HL-60/S4 (cell line): ENCODE measurements around the gene TLR3.
"Not testable (repeated sequence)": the region's sequence is repeated elsewhere in the genome, so short reads cannot be mapped to it uniquely, and the experiment has no call there.

Experiments
- in situ Hi-C: fragments of 300-500 bp; cut with MboI; formaldehyde crosslinking; loops from 2 replicates; pipeline ENCODE4 v1.14.3; 2022; ENCODE audit warnings: low sequenced_read_pairs

The TLR3 gene

DNA sequence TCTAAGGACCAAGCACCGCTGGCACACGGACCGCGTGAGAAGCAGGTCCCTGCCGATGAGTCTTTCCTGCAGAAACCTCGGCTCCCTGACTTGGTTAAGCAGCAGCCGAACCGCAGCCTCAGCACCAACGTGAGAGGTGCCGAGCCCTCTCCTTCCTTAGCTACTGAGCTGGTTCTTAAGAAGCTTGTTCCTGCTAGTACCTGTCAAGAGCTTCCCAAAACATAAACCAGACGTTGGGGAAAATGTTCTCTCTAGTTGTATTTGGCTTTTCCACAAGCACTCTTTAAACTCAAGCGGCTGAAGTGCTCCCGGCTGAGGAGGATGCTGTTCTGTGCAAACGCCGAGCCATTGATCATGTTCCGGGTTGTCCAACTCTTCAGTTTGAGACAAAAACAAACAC, 29.3 kb upstream of the TLR3 start:
- in situ Hi-C loops = loop anchor here (25.0 kb wide), 3 partner anchors 402 to 1002 kb away; no protein-coding TSS in a partner anchor

DNA sequence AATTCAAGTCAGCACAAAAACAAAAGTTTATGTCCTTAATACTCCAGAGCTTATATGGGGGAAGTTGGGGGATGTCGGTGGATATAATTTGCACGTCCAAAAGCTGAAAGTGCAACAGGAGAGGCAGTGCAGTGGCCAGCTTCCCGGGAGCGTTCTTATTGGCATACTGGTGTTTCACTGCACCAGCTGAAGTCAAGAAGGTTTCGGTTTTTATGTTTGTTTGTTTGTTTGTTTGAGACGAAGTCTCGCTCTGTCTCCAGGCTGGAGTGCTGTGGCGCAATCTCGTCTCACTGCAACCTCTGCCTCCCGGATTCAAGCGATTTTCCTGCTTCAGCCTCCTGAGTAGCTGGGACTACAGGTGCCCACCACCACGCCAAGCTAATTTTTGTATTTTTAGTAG, 28.6 kb upstream of the TLR3 start:
- in situ Hi-C loops = loop anchor here (25.0 kb wide), 3 partner anchors 403 to 1003 kb away; no protein-coding TSS in a partner anchor

DNA sequence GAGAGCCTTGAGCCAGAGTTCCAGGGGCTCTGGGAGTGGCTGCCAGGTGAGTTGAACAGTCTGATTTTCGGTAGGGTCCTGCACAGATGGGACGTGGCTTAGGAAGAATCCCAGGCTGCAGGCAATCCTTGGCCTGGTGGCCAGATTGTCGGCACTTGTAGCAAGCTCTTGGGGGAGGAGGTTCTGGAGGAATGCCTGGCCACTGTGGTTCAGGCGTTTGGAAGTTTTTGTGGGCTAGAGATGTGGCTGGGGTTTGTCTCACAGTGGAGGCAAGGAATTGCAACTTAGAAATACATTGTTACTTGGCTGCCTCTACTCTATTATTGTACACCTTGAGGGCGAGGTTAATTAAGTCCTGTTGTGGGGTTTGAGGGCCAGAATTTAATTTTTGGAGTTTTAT, 21.5 kb upstream of the TLR3 start:
- in situ Hi-C loops = loop anchor here (25.0 kb wide), 3 partner anchors 410 to 1010 kb away; no protein-coding TSS in a partner anchor

- in situ Hi-C loops = not testable (repeated sequence)
Measured at GRCh38 chr4:186050135-186050534, 18.8 kb upstream of the TLR3 start.

DNA sequence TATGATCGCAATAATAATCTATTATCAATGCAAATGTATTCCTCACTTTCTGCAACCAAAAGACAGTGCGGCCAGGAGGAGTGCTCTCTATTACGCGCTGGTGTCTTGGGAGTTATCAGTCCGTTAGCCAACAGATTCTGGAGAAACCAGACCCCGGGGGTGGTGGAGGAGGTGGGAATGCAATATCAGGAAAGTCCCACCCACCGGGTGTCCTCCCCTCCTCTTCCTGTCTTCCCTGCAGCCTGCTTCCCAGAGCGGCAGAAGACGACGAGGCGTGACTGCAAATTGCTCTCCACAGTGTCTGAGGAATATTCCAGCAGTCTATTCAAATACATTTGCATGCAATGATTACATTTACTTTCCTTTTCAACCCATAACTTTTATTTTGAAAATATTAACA, 17.9 kb upstream of the TLR3 start:
- in situ Hi-C loops = no loop called here

GRCh38 chr4:186058253-186058979, 10.5 kb upstream of the TLR3 start:
- in situ Hi-C loops = no loop called here

DNA sequence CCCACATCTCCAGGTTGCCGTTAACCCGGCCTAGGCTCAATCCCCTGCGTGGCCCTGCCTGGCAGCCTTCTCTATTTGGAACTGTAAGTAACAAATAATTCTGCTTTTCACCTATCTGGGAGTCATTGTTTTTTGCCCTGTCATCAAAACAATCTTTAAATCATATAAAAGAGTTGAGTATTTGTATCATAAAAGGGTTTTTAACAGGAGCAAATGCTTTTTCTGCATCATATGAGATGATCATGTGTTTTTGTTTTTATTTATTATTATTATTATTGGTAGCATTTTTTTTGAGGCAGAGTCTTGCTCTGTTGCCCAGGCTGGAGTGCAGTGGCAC, 10.0 kb upstream of the TLR3 start:
- in situ Hi-C loops = no loop called here

DNA sequence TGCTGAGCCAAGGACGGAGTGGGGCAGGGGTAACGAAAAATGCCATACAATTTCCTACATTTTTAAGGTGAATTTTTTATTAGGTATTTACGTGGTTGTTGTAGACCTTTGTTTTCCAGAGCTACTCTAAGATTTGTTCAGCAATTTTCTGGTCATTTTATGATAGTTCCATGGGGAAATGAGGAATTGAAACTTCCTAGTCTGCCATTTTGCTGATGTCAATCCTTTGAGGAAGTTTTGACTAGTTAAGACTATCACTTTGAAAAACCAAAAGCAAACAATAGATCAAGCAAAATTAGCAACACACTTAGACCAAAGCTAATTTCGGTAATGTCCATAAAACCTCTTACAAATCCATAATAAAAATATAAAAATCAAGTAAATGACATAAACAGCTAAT, 7.0 kb upstream of the TLR3 start:
- in situ Hi-C loops = no loop called here

GRCh38 chr4:186067757-186068385, 1.1 kb upstream of the TLR3 start:
- in situ Hi-C loops = no loop called here

- in situ Hi-C loops = no loop called here
Measured at GRCh38 chr4:186069729-186070128, 773 bp downstream of the TLR3 start.

DNA sequence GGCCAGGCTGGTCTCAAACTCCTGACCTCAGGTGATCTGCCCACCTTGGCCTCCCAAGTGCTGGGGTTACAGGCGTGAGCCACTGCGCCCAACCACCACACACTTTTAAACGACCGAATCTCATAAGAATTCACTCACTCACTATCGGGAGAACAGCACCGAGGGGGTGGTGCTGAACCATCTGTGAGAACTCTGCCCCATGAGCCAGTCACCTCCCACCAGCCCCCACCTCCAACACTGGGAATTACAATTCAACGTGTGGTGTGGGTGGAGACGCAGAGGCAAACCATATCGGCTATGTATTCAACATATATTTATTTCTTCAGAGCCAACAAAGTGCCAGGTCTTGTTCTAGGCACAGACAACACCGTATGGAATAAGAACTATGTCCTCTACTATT, 3.6 kb downstream of the TLR3 start:
- in situ Hi-C loops = no loop called here

GRCh38 chr4:186074189-186074588, 5.2 kb downstream of the TLR3 start:
- in situ Hi-C loops = no loop called here

DNA sequence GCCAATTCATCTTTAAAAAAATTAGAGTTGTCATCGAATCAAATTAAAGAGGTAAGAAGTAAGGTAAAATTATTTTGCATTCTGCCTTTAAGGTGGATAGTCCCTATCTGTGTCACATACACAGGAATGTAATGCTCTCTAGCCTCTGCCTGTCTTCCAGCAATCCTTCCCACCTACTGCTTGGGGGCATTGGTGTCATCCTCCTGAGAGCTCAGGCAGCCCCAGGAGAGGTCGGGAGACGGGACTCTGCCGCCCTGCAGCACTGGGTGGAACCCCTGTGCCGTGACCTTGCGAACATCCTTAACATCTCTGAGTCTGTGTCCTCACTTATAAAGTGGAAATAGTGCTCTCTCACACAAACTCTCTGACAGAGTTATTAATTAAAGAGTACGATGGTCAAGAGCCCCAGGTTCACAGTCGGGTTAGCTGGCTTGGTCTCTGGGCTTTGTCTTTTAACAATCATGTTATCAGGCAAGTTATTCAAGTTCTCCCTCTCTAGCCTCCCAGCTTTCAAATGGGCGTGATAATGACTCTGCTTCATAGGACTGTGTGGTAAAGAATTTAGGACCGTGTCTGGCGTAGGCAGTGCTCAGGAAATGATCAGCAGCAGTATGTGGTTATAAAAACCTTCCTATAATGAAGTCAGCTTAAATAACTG, 10.2 kb downstream of the TLR3 start:
- in situ Hi-C loops = no loop called here

- in situ Hi-C loops = no loop called here
Measured at GRCh38 chr4:186079694-186080093, 10.7 kb downstream of the TLR3 start.

DNA sequence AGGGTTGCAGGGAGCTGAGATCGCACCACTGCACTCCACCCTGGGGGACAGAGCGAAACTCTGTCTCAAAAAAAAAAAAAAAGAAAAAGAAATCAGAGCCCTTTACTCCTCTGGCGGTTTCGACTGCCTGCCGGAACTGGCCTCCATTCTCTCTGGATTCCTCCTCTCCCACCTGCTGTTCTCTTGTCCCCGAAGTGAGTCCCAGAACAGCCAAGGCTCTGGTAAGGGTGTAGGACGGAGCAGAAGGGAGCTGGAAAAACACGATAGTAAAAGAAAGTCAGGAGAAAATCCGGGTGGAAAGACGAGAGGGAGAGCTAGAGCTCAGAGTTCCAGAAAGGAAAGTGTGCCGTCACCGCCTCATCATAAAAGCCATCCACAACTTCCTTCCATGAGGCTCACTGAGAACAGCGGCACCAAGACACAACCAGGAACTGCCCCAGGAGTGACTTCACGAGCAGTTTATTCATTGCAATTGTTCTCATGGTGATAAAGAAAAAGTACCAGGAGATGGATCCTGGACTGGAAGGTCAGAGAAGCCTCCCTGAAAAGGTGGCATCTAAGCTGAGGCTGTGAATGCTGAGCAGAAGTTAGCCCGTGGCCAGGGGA, 12.3 kb downstream of the TLR3 start:
- in situ Hi-C loops = no loop called here

GRCh38 chr4:186082221-186082620, 13.3 kb downstream of the TLR3 start:
- in situ Hi-C loops = no loop called here

DNA sequence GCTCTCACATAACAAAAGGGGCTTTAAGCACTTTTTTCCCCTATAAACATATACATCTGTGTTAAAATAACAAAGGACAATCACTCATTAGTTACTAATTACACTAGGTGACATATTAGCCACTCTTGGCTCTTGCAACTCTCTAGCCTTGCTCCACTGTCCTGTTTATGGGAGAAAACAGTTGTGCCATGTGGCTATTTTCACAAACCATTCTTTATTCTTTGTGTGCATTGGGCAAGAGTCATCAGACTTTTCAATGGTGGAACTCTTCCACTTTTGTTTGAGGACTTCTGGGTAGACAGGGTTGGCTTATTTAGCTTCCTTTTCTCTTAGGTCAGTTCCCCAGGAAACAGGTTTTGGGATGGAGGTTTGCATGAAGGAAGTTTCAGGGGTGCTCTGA, 19.6 kb downstream of the TLR3 start:
- in situ Hi-C loops = no loop called here

- in situ Hi-C loops = no loop called here
Measured at GRCh38 chr4:186092296-186092695, 23.3 kb downstream of the TLR3 start.

DNA sequence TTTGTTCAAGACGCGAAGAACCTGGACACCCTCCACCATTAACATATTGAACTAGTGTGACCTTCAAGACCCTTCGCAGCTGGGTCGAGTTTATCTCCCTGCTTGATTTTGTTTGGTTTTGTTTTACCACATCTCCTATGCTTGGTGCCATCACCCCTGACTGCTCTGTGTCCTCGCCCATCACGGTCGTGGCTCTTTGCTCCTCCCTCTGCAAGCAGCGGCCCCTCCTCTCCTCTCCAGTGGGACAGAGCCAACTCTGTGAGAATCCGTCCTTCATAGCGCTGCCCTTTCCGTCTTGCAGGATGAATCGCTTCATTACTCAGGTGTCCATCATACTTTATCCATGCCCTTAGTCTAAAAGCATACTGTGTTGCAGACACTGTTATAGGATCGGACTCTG, 26.4 kb downstream of the TLR3 start:
- in situ Hi-C loops = no loop called here

GRCh38 chr4:186096681-186097165, 27.8 kb downstream of the TLR3 start:
- in situ Hi-C loops = no loop called here

DNA sequence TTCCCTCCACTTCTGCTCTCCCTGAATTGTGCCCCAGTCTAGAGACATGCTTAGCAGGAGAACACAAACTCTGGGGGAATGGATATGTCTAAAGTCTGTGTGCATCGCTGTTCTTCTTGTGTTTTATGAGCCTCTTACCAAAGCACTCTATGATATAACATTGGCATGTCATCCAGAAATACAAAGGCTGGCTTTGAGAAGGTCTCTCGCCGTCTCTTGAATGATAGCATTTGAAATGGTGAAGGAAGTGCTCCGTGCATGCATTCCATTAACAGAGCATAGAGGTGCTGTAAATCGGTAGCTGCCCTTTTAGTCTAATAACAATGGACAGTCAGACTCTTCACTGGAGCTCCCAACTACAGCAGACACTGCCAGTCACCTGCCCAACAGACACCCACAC, 28.4 kb downstream of the TLR3 start:
- in situ Hi-C loops = no loop called here

DNA sequence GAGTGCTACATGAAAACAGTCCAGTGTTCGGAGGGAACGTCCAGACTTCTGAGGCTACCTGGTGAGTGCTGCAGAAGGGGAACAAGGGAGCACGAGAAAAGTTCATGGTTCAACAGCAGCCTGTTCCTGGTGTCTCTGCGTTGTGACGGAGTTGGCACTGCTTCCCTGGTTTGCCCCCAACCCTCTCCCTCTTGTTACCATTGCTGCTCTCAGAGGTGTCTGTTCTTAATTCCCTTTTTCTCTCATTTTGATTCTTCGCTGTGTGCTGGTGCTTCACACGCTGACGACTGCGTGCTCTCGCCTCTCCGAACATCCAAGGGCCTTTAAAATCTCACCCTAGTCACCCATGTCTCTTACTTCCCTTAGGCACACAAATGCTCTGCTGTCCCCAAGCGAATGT, 34.0 kb downstream of the TLR3 start:
- in situ Hi-C loops = no loop called here
